ENCODE measurements around the gene TMEM163.
"Not testable (repeated sequence)": the region's sequence is repeated elsewhere in the genome, so short reads cannot be mapped to it uniquely, and the experiment has no call there.

Gene TMEM163

GRCh38 chr2:134723742-134724141, 4.9 kb upstream of the TMEM163 start:
- H3K9me3 ChIP-seq (ENCODE audit: control insufficient read depth in 2 of 2, low read length in 2 of 2); H3K4me1 ChIP-seq (ENCODE audit: control insufficient read depth, insufficient read depth, low read length); H3K27ac ChIP-seq (ENCODE audit: low read length); H3K4me3 ChIP-seq (ENCODE audit: low read length in 2 of 2); H3K9ac ChIP-seq (ENCODE audit: low read length in 2 of 2); H3K36me3 ChIP-seq (ENCODE audit: control insufficient read depth in 2 of 2, insufficient read depth in 2 of 2, low read length in 2 of 2): not testable (repeated sequence)
- peaks cover 14 to 27% of the 10 kb centered on the region in 2 donors for H3K27me3 ChIP-seq (ENCODE audit: control insufficient read depth in 1 of 2, insufficient read depth in 2 of 2, low read length in 2 of 2)

GRCh38 chr2:134722728-134723127, 3.9 kb upstream of the TMEM163 start:
- Histone ChIP-seq H3K4me1 (ENCODE audit: control insufficient read depth, insufficient read depth, low read length) (peaks cover 11% of the 10 kb centered on the region), H3K9me3 (ENCODE audit: control insufficient read depth in 2 of 2, low read length in 2 of 2) (no peaks in the 10 kb centered on the region), H3K4me3 (ENCODE audit: low read length in 2 of 2) (no peak overlapping the region), H3K27ac (ENCODE audit: low read length) (no peak overlapping the region), H3K9ac (ENCODE audit: low read length in 2 of 2) (no peak overlapping the region), H3K36me3 (ENCODE audit: control insufficient read depth in 2 of 2, insufficient read depth in 2 of 2, low read length in 2 of 2) (no peaks in the 10 kb centered on the region), H3K27me3 (ENCODE audit: control insufficient read depth in 1 of 2, insufficient read depth in 2 of 2, low read length in 2 of 2) (peaks cover 20 to 35% of the 10 kb centered on the region in 2 donors)

DNA sequence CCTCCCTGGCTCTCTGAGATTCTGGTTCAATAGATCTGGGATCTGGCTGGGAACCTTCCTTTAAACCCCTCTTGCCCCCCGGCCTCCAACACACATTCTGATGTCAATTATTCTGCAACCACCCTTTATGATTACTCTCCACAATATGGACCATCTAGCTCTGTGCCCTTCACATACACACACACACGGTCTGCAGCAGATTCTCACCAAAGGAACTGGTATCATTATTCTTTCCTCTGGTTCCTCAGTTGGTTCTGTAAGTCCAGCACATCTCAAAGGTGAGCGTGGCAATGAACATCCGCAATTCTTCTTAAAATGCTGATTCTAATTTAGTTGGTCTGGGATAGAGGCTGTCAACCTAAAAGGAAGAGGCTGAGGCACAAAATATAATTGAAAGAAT, 2.8 kb upstream of the TMEM163 start:
- no peaks in the 10 kb centered on the region for H3K9me3 ChIP-seq (ENCODE audit: control insufficient read depth in 2 of 2, low read length in 2 of 2)
- H3K27me3 ChIP-seq (ENCODE audit: control insufficient read depth in 1 of 2, insufficient read depth in 2 of 2, low read length in 2 of 2), result peaks cover 32 to 46% of the 10 kb centered on the region in 2 donors

DNA sequence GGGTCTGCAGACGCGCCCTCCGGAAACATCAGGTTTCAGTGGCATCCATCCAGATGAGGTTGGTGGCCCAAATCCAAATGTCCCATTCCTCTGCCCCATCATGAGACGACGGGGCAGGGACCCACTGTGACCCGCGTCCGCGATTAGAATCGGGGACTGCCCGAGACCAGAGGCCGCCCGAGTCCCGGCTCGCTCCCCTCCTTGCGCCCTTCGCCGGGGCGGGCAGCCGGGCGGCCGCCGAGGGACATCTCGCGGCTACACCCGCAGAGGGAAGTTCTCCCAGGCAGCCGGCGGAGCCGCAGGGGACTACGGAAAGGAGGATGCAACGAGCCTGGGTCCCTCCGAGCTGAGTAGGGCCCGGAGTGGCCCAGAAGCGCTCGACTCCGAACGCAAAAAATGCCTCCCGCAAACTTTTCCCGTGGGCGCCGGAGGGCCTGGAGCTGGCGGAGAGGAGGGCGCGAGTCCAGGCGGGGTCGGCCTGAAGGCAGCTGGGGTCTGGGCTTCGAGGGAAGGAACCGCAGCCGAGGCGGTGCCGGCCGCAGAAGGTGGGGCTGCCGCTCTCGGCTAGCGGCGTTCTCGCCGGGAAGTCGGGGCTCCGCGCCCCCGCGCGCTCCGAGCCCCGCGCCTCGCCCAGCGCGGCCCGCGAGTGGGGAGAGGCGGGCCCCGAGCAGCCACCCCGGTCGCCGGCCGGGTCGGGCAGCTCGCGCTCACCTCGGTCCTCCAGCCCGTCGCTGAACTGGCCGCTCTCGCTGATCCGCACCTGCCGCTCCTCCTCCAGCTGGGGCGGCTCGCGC, 580 bp downstream of the TMEM163 start:
- Histone ChIP-seq H3K27ac (ENCODE audit: low read length) (no peak overlapping the region), H3K4me3 (ENCODE audit: low read length in 2 of 2) (peak overlapping the region; percentile 40 to 62), H3K4me1 (ENCODE audit: control insufficient read depth, insufficient read depth, low read length) (peaks cover 14% of the 10 kb centered on the region), H3K27me3 (ENCODE audit: control insufficient read depth in 1 of 2, insufficient read depth in 2 of 2, low read length in 2 of 2) (peaks cover 38 to 53% of the 10 kb centered on the region in 2 donors), H3K36me3 (ENCODE audit: control insufficient read depth in 2 of 2, insufficient read depth in 2 of 2, low read length in 2 of 2) (no peaks in the 10 kb centered on the region), H3K9me3 (ENCODE audit: control insufficient read depth in 2 of 2, low read length in 2 of 2) (no peaks in the 10 kb centered on the region), H3K9ac (ENCODE audit: low read length in 2 of 2) (no peak overlapping the region)

More for the DNA sequence above, 2.8 kb upstream of the TMEM163 start:
- Histone ChIP-seq H3K36me3 (ENCODE audit: control insufficient read depth in 2 of 2, insufficient read depth in 2 of 2, low read length in 2 of 2) (no peaks in the 10 kb centered on the region), H3K4me1 (ENCODE audit: control insufficient read depth, insufficient read depth, low read length) (peaks cover 14% of the 10 kb centered on the region), H3K4me3 (ENCODE audit: low read length in 2 of 2) (no peak overlapping the region), H3K27ac (ENCODE audit: low read length) (no peak overlapping the region), H3K9ac (ENCODE audit: low read length in 2 of 2) (no peak overlapping the region)

GRCh38 chr2:134717286-134718022, 1.3 kb downstream of the TMEM163 start:
- H3K9me3 ChIP-seq (ENCODE audit: control insufficient read depth in 2 of 2, low read length in 2 of 2), result no peaks in the 10 kb centered on the region
- peaks cover 14% of the 10 kb centered on the region for H3K4me1 ChIP-seq (ENCODE audit: control insufficient read depth, insufficient read depth, low read length)
- H3K4me3 ChIP-seq (ENCODE audit: low read length in 2 of 2), result peak overlapping the region; percentile 40 to 52
- no peak overlapping the region for H3K27ac ChIP-seq (ENCODE audit: low read length)
- H3K9ac ChIP-seq (ENCODE audit: low read length in 2 of 2), result no peak overlapping the region
- H3K36me3 ChIP-seq (ENCODE audit: control insufficient read depth in 2 of 2, insufficient read depth in 2 of 2, low read length in 2 of 2), result no peaks in the 10 kb centered on the region
- H3K27me3 ChIP-seq (ENCODE audit: control insufficient read depth in 1 of 2, insufficient read depth in 2 of 2, low read length in 2 of 2), result peaks cover 40 to 53% of the 10 kb centered on the region in 2 donors

DNA sequence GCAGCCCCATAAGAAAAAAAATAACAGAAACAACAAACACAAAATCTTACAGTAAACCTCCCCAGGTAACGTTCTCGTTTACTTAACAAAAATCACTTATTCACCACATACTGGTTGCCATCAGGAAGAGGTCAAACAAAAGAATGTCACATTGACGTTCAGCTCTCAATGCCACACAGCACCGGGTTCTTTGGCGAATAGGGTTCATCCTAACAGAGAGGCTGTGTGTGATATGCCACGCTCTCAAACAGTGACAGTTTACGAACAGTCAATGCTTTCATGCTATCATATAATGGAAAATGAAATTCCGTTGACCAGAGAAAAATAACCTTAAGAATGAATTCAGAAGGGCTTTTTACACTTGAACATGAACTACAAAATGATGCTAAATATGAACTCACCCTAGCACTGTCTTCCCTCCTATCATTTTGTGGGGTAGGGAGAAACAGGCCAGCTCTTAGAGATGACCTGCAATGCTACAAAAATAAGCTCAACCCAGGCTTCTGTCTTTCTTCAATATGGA, 2.0 kb downstream of the TMEM163 start:
- Histone ChIP-seq H3K27ac (ENCODE audit: low read length) (no peak overlapping the region), H3K9ac (ENCODE audit: low read length in 2 of 2) (no peak overlapping the region), H3K4me3 (ENCODE audit: low read length in 2 of 2) (no peak overlapping the region), H3K4me1 (ENCODE audit: control insufficient read depth, insufficient read depth, low read length) (peaks cover 14% of the 10 kb centered on the region), H3K9me3 (ENCODE audit: control insufficient read depth in 2 of 2, low read length in 2 of 2) (no peaks in the 10 kb centered on the region), H3K27me3 (ENCODE audit: control insufficient read depth in 1 of 2, insufficient read depth in 2 of 2, low read length in 2 of 2) (peaks cover 40 to 53% of the 10 kb centered on the region in 2 donors), H3K36me3 (ENCODE audit: control insufficient read depth in 2 of 2, insufficient read depth in 2 of 2, low read length in 2 of 2) (no peaks in the 10 kb centered on the region)

- no peak overlapping the region for H3K4me3 ChIP-seq (ENCODE audit: low read length in 2 of 2)
- peaks cover 40 to 53% of the 10 kb centered on the region in 2 donors for H3K27me3 ChIP-seq (ENCODE audit: control insufficient read depth in 1 of 2, insufficient read depth in 2 of 2, low read length in 2 of 2)
- no peak overlapping the region for H3K9ac ChIP-seq (ENCODE audit: low read length in 2 of 2)
- peaks cover 14% of the 10 kb centered on the region for H3K4me1 ChIP-seq (ENCODE audit: control insufficient read depth, insufficient read depth, low read length)
- no peaks in the 10 kb centered on the region for H3K36me3 ChIP-seq (ENCODE audit: control insufficient read depth in 2 of 2, insufficient read depth in 2 of 2, low read length in 2 of 2)
- no peak overlapping the region for H3K27ac ChIP-seq (ENCODE audit: low read length)
- H3K9me3 ChIP-seq (ENCODE audit: control insufficient read depth in 2 of 2, low read length in 2 of 2), result no peaks in the 10 kb centered on the region
These were observed 2.7 kb downstream of the TMEM163 start for GRCh38 chr2:134715932-134716643.

DNA sequence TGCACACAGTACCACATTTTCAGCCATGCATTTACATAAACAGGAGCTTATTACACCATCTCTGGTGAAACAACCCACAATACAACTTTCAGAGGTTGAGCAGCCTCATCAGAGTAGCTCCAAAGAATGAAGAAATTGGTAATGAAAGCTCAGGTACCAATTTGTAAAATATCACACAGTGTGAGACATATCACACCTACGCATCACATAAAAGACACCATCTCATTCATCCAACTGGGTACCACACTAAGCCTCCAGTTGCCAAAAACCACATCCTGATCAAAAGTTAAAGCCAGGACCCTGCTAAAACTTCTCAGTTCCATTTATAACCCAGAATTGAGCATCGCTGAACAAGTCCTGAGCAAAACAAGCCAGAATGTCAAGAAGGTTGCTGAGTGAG, 4.6 kb downstream of the TMEM163 start:
- H3K9me3 ChIP-seq (ENCODE audit: control insufficient read depth in 2 of 2, low read length in 2 of 2), result no peaks in the 10 kb centered on the region
- H3K36me3 ChIP-seq (ENCODE audit: control insufficient read depth in 2 of 2, insufficient read depth in 2 of 2, low read length in 2 of 2), result no peaks in the 10 kb centered on the region
- H3K9ac ChIP-seq (ENCODE audit: low read length in 2 of 2), result no peak overlapping the region
- H3K4me1 ChIP-seq (ENCODE audit: control insufficient read depth, insufficient read depth, low read length), result peaks cover 14% of the 10 kb centered on the region
- no peak overlapping the region for H3K27ac ChIP-seq (ENCODE audit: low read length)
- H3K4me3 ChIP-seq (ENCODE audit: low read length in 2 of 2), result no peak overlapping the region
- H3K27me3 ChIP-seq (ENCODE audit: control insufficient read depth in 1 of 2, insufficient read depth in 2 of 2, low read length in 2 of 2), result peaks cover 34 to 39% of the 10 kb centered on the region in 2 donors

DNA sequence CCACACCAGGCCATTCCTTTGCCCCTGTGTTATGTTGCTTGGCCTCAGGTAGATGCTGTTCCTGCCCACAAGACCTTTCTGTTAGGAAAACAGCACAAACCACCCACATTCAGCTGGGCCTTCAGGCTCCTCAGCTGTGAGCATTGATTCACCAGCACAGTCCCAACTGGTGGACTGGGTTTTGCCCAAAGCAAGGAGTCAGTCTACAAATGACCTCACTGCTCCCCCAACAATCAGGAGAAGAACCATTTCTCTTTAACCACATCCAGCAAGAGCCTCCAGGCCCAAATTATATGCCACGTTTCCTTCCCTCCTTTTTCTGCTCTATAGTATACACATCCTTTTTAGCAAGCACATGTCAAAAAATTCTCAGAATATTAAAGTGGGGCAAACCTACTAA, 5.2 kb downstream of the TMEM163 start:
- Histone ChIP-seq H3K4me3 (ENCODE audit: low read length in 2 of 2) (no peak overlapping the region), H3K36me3 (ENCODE audit: control insufficient read depth in 2 of 2, insufficient read depth in 2 of 2, low read length in 2 of 2) (no peaks in the 10 kb centered on the region), H3K27ac (ENCODE audit: low read length) (no peak overlapping the region), H3K27me3 (ENCODE audit: control insufficient read depth in 1 of 2, insufficient read depth in 2 of 2, low read length in 2 of 2) (peaks cover 34 to 36% of the 10 kb centered on the region in 2 donors), H3K4me1 (ENCODE audit: control insufficient read depth, insufficient read depth, low read length) (peaks cover 12% of the 10 kb centered on the region), H3K9ac (ENCODE audit: low read length in 2 of 2) (no peak overlapping the region), H3K9me3 (ENCODE audit: control insufficient read depth in 2 of 2, low read length in 2 of 2) (no peaks in the 10 kb centered on the region)

GRCh38 chr2:134713176-134713575, 5.6 kb downstream of the TMEM163 start:
- Histone ChIP-seq H3K27me3 (ENCODE audit: control insufficient read depth in 1 of 2, insufficient read depth in 2 of 2, low read length in 2 of 2) (peaks cover 31 to 32% of the 10 kb centered on the region in 2 donors), H3K27ac (ENCODE audit: low read length) (no peak overlapping the region), H3K36me3 (ENCODE audit: control insufficient read depth in 2 of 2, insufficient read depth in 2 of 2, low read length in 2 of 2) (no peaks in the 10 kb centered on the region), H3K9me3 (ENCODE audit: control insufficient read depth in 2 of 2, low read length in 2 of 2) (no peaks in the 10 kb centered on the region), H3K4me1 (ENCODE audit: control insufficient read depth, insufficient read depth, low read length) (peaks cover 8% of the 10 kb centered on the region), H3K9ac (ENCODE audit: low read length in 2 of 2) (no peak overlapping the region), H3K4me3 (ENCODE audit: low read length in 2 of 2) (no peak overlapping the region)
